HTERT RPE-1 (cell line): ENCODE data around the gene AOC2.
"Not testable (repeated sequence)": the region's sequence is repeated elsewhere in the genome, so short reads cannot be mapped to it uniquely, and the experiment has no call there.

Source experiments
- in situ Hi-C: fragments of 300-500 bp; cut with MboI; formaldehyde crosslinking; loops from 4 replicates; pipeline ENCODE4 v1.14.3; 2020; ENCODE audit warnings: low sequenced_read_pairs

Gene AOC2

DNA sequence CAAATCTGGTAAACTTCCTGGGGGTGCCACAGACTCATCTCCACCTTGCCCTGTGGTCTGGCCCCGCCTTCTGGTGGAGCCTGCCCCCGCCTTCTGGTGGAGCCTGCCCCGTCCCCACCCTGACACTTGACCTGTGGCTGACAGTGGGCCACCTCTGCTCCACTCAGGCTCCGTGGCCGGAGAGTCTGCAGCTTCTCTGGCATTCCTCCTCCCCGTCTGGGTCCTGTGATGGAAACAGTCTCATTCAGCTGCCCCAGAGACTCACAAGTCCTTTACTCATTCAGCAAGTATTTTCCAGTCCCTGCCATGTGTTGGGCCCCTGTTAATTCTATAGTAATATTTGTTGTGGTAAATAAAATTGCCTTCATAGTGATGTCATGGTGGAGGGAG, 35.2 kb downstream of the AOC2 start:
- in situ Hi-C loops: no loop called here

- in situ Hi-C loops: no loop called here
Observed at GRCh38 chr17:42880776-42881310, 36.5 kb downstream of the AOC2 start.

GRCh38 chr17:42881706-42882105, 37.3 kb downstream of the AOC2 start:
- in situ Hi-C loops: not testable (repeated sequence)

DNA sequence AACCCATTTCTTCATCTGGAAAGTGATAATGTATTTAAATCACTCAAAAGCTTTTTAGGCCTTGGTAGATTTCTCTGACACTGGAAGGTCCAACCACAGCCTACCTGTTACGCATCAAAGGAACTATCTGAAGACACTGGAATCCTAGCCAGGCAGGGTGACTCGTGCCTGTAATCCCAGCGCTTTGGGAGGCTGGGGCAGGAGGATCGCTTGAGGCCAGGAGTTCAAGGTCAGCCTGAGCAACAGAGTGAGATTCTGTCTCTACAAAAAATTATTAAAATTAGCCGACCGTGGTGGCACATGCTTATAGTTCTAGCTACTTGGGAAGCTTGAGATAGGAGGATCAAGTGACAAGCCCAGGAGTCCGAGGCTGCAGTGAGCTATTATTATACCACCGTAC, 37.8 kb downstream of the AOC2 start:
- in situ Hi-C loops: no loop called here

DNA sequence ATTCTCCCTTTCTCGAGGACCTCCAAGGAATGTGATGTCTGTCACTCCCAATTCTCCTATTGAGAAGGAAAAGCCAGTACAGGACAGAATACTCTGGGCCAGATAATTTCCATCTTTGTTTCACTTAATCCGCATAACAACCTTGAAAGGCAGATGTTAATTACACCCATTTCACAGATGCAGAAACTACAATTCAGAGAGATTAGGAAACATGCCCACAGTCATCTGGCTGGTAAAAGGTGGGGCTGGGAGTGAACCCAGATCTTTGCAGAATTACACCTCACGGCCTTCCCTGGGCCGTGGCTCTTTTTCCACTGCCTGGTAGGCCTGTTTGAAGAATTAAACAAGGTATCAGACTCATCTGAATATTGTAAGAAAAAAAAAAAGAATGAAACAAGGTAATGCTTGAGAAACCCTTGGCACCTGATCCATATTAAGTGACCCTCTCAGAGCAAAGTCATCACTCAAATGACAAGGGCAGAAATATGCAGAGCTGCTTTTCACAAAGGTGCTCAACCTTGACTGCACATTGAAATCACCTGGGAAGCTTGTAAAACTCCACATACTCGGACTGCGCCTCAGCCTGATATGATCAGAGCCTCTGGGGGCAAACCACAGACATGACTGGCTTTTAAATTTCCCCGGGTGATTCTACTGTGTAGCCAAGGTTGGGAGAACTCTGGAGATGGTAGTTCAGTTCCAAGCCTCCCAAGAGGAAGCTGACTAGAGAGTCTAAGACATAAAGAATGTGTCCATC, 39.6 kb downstream of the AOC2 start:
- in situ Hi-C loops: no loop called here

DNA sequence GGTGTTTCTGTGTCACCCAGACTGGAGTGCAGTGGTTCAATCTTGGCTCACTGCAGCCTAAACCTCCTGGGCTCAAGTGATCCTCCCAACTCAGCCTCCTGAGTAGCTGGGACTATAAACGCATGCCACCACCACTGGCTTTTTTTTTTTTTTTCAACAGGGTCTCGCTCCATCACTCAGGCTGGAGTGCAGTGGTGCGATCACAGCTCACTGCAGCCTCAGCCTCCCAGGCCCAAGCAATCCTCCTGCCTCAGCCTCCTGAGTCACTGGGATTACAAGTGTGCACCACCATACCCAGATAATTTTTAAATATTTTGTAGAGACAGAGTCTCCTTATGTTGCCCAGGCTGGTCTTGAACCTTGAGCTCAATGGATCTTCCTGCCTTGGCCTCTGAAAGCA, 41.4 kb downstream of the AOC2 start:
- in situ Hi-C loops: not testable (repeated sequence)

DNA sequence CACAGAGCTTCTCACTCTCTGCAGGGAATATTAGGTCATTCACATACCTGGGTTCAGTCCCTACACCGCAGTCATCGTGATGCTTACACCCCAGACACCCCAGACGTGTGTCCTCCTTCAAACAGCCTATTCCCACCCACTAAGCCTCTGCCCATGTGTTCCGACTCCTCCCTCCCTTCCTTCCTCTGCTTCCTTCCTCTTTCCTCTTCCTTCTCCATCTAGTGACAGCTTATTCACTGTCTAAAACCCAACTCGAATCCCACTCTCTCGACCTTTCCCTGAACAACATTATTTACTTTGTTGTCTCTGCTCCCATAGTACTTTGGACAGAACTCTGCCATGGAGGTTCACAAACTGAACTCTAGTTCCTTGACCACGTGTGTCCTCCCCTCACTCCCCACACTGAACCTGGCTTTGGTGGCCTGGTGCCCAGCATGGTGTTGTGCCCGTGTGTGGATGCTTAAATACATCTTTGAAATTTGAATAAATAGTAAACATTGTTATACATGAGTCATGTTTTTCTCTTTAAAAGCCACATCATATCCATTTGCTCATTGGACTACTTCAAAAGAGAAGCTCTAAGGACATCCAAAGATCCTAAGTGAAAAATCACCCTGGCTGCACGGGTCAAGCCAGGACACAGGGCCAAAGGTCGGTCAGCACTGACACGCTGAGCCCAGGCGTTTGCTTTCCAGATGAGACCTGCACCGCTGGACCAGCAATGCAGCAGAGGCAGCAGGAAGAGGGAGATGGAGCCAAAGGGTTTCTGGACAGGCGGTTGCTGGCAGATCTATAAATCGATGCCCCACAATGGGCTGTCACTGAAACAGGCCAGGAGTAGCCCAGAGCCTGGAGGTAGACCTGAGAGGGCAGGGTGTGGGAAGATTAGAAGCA, 42.1 kb downstream of the AOC2 start:
- in situ Hi-C loops: no loop called here

- in situ Hi-C loops: no loop called here
Observed at GRCh38 chr17:42889809-42890208, 45.4 kb downstream of the AOC2 start.

DNA sequence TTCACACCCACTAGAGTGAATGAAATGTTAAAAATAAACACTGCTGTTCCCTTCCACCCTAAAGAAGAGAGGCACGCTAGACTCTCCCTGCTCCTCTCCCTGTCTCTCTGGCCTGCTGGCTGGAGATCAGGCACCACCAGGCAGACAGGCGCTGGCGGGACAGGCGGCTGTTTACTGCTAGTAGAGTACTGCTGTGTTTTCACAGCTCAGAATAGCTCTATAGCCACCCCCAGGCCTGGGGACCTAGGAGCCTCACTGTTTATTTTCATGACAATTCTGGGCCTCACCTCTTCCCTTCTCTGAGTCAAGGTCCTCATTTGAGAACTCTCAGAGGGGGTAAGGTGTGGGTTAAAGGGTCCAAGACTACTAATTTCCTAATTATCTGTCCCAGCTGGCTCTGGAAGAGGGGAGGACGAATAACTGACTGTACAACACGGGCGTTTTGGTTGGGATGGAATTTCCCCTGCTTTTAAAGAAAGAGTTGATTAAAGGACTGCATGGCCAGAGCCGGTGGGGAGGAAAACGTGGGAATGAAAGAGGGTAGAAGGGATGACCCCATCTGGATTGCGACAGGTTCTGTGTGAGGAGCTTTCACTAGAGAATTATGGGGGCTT, 47.3 kb downstream of the AOC2 start:
- in situ Hi-C loops: no loop called here

DNA sequence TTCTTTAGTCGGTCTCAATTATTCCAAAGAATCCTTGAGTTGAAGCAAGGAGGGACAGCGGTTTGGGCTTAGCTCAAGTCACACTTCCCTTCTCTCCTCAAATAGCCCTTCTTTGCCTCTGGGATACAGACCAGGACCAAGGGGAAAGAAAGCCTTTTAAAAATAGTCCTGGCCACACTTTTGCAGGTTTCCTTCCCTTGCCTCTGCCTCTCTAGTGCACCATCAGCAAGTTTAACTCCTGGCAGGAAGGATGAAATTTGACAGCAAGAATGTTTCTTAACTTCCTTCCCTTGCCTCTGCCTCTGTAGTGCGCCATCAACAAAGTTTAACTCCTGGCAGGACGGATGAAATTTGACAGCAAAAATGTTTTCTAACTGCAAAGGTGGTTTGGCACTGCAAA, 49.0 kb downstream of the AOC2 start:
- in situ Hi-C loops: no loop called here

DNA sequence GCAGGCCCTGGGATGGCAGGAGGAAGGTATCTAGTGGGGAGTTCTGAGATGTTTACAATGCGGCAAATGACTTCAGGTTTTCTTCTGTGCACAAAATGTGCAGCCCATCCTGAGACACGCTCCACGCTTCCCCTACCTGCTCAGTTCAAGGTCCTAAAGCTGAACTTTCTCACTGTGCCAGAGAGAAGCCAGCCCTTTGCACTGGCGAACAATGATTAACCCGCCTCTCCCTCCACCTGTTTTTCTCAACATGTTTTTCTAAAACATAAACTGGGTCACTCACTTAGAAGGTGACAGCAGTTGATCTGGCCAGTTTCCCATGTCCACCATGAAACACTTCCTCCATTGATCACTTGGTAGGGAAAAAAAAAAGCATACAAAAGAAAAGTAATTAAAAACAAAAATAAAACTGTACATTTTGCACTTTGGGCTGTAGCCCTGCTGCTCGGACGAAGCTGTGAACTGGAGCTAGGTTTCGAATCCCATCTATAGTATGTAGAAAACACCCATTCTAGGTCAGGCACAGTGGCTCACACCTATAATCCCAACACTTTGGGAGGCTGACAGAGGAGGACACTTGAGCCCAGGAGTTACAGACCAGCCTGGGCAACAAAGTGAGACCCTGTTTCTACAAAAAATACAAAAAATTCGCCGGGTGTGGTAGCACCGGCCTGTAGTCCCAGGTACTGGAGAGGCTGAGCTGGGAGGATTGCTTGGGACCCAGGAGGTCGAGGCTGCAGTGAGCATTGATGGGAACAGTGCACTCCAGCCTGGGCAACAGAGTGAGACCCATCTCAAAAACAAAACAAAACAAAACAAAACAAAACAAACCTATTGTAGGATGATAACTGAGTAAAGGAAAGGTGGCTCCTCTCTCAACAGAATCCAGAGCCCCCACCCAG, 50.2 kb downstream of the AOC2 start:
- in situ Hi-C loops: no loop called here

GRCh38 chr17:42895185-42895555, 50.8 kb downstream of the AOC2 start:
- in situ Hi-C loops: no loop called here

GRCh38 chr17:42898147-42898811, 53.9 kb downstream of the AOC2 start:
- in situ Hi-C loops: no loop called here

GRCh38 chr17:42899981-42900380, 55.6 kb downstream of the AOC2 start:
- in situ Hi-C loops: not testable (repeated sequence)
